NCI-H2029 (cell line): Measurements from ENCODE around the gene AMIGO1.

Experiments
- DNase-seq: peaks from one replicate; lab custom pipeline; 2025; lab: John Stamatoyannopoulos, UW

AMIGO1 gene

DNA sequence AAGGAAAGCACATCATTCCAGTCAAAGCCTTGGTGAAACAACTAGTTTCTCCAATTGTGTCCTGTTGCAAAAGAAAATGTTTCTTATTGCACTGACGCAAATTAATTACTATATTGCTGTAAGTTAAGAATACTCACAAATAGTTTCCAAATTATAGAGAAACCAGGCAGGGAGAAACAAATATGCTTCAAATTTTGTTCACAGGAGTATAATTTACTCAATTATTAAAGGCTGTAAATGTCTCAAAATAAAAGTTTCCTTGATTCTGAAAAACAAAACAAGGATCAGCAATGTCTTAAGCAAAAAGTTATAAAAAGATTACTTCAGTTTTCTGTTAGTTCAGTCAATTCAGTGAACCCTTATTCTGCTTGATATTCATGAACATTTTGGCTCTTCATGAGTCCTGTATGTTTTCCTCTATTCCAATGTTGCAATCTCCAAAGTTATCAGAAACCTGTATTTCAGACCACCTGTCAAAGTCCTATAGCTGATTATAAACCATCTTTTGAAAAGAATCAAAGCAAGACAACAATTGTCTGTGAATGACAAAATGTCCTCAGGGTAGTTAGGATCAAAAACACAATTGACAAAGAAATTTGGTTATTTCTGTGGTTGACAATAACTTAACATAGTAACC, 54.9 kb downstream of the AMIGO1 start:
- DNase-seq, result no peak
